K562 (cell line): ENCODE measurements around the gene METAP2.

Source experiments
- BRCA1 ChIP-seq, 2 experiments: fragments of 450-650 bp in 1 of 2; sonication (generic) in 1 of 2; formaldehyde crosslinking in 1 of 2; IDR thresholded peaks; 2 replicates each; pipeline versions ENCODE4 v1.5.0 to v1.6.1; 2017 to 2020; ENCODE audit warnings: mild to moderate bottlenecking in 1 of 2, missing genetic modification reagents in 1 of 2
- E2F3 ChIP-seq: fragments of 250-450 bp; sonication (Bioruptor Pico); IDR thresholded peaks from 2 replicates; pipeline ENCODE4 v1.4.0; 2020; ENCODE audit warnings: mild to moderate bottlenecking
- EP400 ChIP-seq: fragments of 450-650 bp; IDR thresholded peaks from 2 replicates; pipeline ENCODE4 v1.6.1; 2017; ENCODE audit warnings: antibody characterized with exemption, mild to moderate bottlenecking, moderate library complexity
- POLR2A ChIP-seq: fragments of 450-650 bp; conservative IDR thresholded peaks from 2 replicates; pipeline ENCODE4 v1.6.1; 2016
- POLR2AphosphoS2 ChIP-seq: IDR thresholded peaks from 2 replicates; pipeline ENCODE4 v1.6.1; 2012; ENCODE audit warnings: low read length, improper control_type of control experiment
- ZBTB40 ChIP-seq, 2 experiments: fragments of 450-650 bp in 1 of 2; sonication (generic) in 1 of 2; formaldehyde crosslinking in 1 of 2; IDR thresholded peaks; 2 replicates each; pipeline versions ENCODE4 v1.7.1 to v1.9.0; 2016 to 2022; ENCODE audit warnings: inconsistent platforms in 1 of 2, mild to moderate bottlenecking in 1 of 2, missing genetic modification reagents in 1 of 2

- TF ChIP-seq EP400 (no peak), E2F3 (CRISPR knock-in tag) (no peak), ZBTB40 (IDR thresholded peaks at IDR 0.05) (no peak), ZBTB40 (CRISPR knock-in tag; IDR thresholded peaks at IDR 0.05) (no peak), POLR2A (no peak), POLR2AphosphoS2 (no peak), BRCA1 (IDR thresholded peaks at IDR 0.05) (no peak), BRCA1 (CRISPR knock-in tag; IDR thresholded peaks at IDR 0.05) (no peak)
Observed at GRCh38 chr12:95513599-95513998, 39.6 kb downstream of the METAP2 start.
